MM.1S (cell line): ENCODE measurements around the gene PIK3R6.

ENCODE experiments used
- CTCF ChIP-seq: fragments of 300-600 bp; sonication (generic); IDR thresholded peaks from 2 replicates; pipeline ENCODE4 v1.5.1; 2016; ENCODE audit warnings: antibody characterized with exemption, low read length, mixed read lengths
- EZH2 ChIP-seq: fragments of 300-600 bp; sonication (generic); optimal IDR thresholded peaks from 2 replicates; pipeline ENCODE3; 2017; ENCODE audit warnings: low read depth, mild to moderate bottlenecking, antibody characterized with exemption, low read length, mixed read lengths
- EZH2phosphoT487 ChIP-seq: fragments of 300-600 bp; sonication (generic); IDR thresholded peaks from 2 replicates; pipeline ENCODE4 v1.6.1; 2018; ENCODE audit warnings: antibody characterized with exemption, low read length

GRCh38 chr17:8910969-8911604 is 43.6 kb upstream of the PIK3R6 start:
- TF ChIP-seq CTCF (no peak), EZH2phosphoT487 (no peak), EZH2 (no peak)
